PC-9 (cell line): Measurements from ENCODE around the gene LURAP1L.

Source experiments
- EZH2 ChIP-seq: fragments of 200-600 bp; sonication (generic); IDR thresholded peaks from 2 replicates; pipeline ENCODE4 v1.8.0; 2017; ENCODE audit warnings: antibody characterized with exemption, low read depth
- TF ChIP-seq, protein P1 (sequence below): fragments of 200-600 bp; sonication (generic); conservative IDR thresholded peaks from 2 replicates; pipeline ENCODE4 v1.6.1; 2017; ENCODE audit warnings: mixed run types, antibody characterized with exemption, mild to moderate bottlenecking, moderate library complexity

DNA sequence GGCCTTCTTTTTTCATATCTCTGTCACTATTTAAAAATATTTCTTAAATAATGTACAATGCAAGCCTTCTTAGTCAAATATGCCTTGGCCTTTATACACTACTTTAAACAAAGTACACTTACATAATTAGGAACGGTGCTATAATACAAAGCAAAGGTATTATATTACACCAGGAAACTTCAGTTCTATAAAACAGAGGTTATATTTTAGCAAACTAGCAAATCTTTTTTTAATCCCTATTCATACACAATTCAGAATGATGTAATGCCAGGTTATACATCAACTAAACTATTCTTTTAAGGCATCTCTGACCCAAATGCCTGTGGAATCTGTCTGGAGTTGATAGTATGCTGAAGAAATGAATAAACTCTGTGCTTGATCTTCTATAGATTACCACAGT lies 10.7 kb upstream of the LURAP1L start:
- TF ChIP-seq, protein P1, sequence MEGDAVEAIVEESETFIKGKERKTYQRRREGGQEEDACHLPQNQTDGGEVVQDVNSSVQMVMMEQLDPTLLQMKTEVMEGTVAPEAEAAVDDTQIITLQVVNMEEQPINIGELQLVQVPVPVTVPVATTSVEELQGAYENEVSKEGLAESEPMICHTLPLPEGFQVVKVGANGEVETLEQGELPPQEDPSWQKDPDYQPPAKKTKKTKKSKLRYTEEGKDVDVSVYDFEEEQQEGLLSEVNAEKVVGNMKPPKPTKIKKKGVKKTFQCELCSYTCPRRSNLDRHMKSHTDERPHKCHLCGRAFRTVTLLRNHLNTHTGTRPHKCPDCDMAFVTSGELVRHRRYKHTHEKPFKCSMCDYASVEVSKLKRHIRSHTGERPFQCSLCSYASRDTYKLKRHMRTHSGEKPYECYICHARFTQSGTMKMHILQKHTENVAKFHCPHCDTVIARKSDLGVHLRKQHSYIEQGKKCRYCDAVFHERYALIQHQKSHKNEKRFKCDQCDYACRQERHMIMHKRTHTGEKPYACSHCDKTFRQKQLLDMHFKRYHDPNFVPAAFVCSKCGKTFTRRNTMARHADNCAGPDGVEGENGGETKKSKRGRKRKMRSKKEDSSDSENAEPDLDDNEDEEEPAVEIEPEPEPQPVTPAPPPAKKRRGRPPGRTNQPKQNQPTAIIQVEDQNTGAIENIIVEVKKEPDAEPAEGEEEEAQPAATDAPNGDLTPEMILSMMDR: no peak
- no peak for TF ChIP-seq EZH2
